Naive thymus-derived CD8-positive, alpha-beta T cell (primary cell): ENCODE data around the gene STK4. TPM values are rescaled to one million over a fixed set of nuclear protein-coding genes. Genes with fewer than 3 reads are reported as not detected.

ENCODE experiments used
- polyA plus RNA-seq, 3 donors: library from polyadenylated mRNA; unstranded; fragments of 300-500 nt; fragmentation: Illumina TruSeq; gene quantifications; one replicate each; pipeline ENCODE4 v1.2.3, GENCODE V29; 2021
- total RNA-seq, 8 experiments: library from RNA in 2 of 8; stranded (reverse) in 2 of 8; gene quantifications; one replicate each; pipeline ENCODE4 v1.2.3 and lab custom pipeline; 2021 to 2026

STK4 gene
- total and polyA plus RNA-seq, 5 experiments from 2014 or later, result 178 to 354 (median 192) TPM

Other genes with a start within 250 kb of the STK4 start
- not detected for gene KCNK15, start 220.6 kb upstream of the STK4 start, total RNA-seq
- not detected for gene KCNK15, start 220.6 kb upstream of the STK4 start, polyA plus RNA-seq
- gene RIMS4, start 156.0 kb upstream of the STK4 start, total RNA-seq, result not detected
- not detected for gene RIMS4, start 156.0 kb upstream of the STK4 start, polyA plus RNA-seq
- 100 to 1,000 TPM; 209 to 221 TPM for gene YWHAB, start 80.8 kb upstream of the STK4 start, total RNA-seq
- 100 to 1,000 TPM; 510 to 529 (median 523) TPM for gene YWHAB, start 80.8 kb upstream of the STK4 start, polyA plus RNA-seq
- 10 to 100 TPM; 63.2 to 63.4 TPM for gene PABPC1L, start 56.5 kb upstream of the STK4 start, total RNA-seq
- under 1 TPM; 0.28 to 0.74 (median 0.73) TPM for gene PABPC1L, start 56.5 kb upstream of the STK4 start, polyA plus RNA-seq
- 10 to 100 TPM in 1 of 2 experiments, 1 to 10 TPM in 1; 9.3 to 11.0 TPM for gene TOMM34, start 6.1 kb upstream of the STK4 start, total RNA-seq
- gene TOMM34, start 6.1 kb upstream of the STK4 start, polyA plus RNA-seq, result 10 to 100 TPM; 12.7 to 27.2 (median 14.5) TPM
- gene KCNS1, start 134.6 kb downstream of the STK4 start, total RNA-seq, result not detected
- not detected for gene KCNS1, start 134.6 kb downstream of the STK4 start, polyA plus RNA-seq
- gene WFDC5, start 148.7 kb downstream of the STK4 start, total RNA-seq, result not detected
- not detected for gene WFDC5, start 148.7 kb downstream of the STK4 start, polyA plus RNA-seq
- not detected for gene WFDC12, start 158.0 kb downstream of the STK4 start, total RNA-seq
- gene WFDC12, start 158.0 kb downstream of the STK4 start, polyA plus RNA-seq, result not detected
- not detected for gene PI3, start 208.4 kb downstream of the STK4 start, total RNA-seq
- gene PI3, start 208.4 kb downstream of the STK4 start, polyA plus RNA-seq, result not detected
- gene SEMG1, start 240.5 kb downstream of the STK4 start, total RNA-seq, result not detected
- gene SEMG1, start 240.5 kb downstream of the STK4 start, polyA plus RNA-seq, result not detected